ENCODE measurements around the gene COL2A1.

- TF ChIP-seq CTCF (IDR thresholded peaks at IDR 0.05): no peak
- no peak for TF ChIP-seq POLR2AphosphoS5 (IDR thresholded peaks at IDR 0.05; ENCODE audit: low read depth, low read length)
- no peak for TF ChIP-seq REST (IDR thresholded peaks at IDR 0.05; ENCODE audit: insufficient read depth in 1 of 2, low read depth in 2 of 2, low read length in 1 of 2)
- TF ChIP-seq SIN3A (IDR thresholded peaks at IDR 0.05; ENCODE audit: borderline replicate concordance, insufficient read depth, low read depth, low read length): no peak
These were observed 60.5 kb downstream of the COL2A1 start for GRCh38 chr12:47943623-47944340.
